ENCODE data around the gene PARPBP.

DNA sequence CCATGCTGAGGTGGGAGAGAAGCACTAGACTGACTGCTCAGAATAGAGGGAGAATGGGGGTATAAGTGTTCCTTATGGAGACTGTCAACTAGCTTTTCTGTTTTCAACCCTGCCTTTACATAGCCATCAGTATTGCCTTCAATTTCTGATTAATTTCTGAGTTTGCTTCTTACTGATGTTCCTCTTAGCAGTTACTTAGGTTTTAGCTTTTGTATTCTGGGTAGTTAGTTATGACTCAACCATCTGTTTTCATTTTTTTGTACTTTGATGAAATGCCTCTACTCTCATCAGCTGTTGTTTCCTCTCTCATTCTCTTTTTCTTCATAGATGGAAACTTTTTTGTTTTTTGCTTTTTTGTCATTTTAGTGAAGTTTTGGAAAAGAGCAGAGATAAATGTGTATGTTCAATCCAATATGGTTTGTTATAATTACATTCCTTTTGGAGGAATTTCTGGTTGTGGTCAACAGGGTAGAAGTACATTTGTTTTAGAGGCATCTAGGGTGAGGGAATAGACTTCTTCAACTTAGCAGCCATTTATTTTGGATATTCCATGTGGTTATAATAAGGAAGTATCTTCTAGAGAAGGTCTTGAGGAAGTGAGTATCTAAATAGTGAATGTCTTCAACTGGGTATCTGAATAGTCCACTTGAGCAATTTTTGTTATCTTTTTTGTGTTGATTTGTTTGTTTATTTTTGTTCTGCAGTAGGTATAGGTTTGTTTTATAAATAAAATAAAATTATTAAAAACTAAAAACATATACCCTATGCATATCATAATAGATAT, 48.0 kb downstream of the PARPBP start:
- TF ChIP-seq FOXA1 (IDR thresholded peaks at IDR 0.05) (no peak), TARDBP (IDR thresholded peaks at IDR 0.05) (no peak), FOXM1 (IDR thresholded peaks at IDR 0.05; ENCODE audit: borderline replicate concordance) (no peak)

Data from HEK293T (cell line).